Measurements from ENCODE around the gene IGFBP6. TPM values are rescaled to one million over a fixed set of nuclear protein-coding genes. Genes with fewer than 3 reads are reported as not detected.

IGFBP6 gene
- polyA plus RNA-seq, 1 donor from 2014 or later: not detected

DNA sequence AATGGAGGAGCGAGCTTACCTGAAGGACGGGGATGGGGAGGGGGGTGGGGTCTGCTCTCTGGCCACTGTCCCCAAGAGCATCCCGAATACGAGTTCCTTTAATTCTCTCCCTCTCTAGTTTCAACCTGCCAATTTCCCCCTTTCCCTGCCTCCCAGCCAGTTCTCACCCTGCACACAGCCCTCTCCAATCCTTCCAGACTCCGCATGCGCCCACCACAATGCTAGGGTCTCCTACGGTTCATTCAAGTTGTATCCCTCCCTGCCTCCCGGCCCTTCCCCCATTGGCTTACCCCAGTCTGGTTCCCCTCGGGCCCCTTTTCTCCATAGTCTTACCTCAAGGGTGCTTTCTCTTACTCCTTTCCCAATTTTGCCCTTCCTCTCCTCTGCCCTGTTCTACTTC, 708 bp upstream of the IGFBP6 start:
- H3K27ac ChIP-seq (ENCODE audit: low read length): no peak overlapping the region
- H3K9me3 ChIP-seq (ENCODE audit: low read length): no peaks in the 10 kb centered on the region
- TF ChIP-seq EZH2 (IDR thresholded peaks at IDR 0.05; ENCODE audit: borderline replicate concordance, insufficient read depth, low read length, poor library complexity, severe bottlenecking): no peak
- TF ChIP-seq, protein P1, sequence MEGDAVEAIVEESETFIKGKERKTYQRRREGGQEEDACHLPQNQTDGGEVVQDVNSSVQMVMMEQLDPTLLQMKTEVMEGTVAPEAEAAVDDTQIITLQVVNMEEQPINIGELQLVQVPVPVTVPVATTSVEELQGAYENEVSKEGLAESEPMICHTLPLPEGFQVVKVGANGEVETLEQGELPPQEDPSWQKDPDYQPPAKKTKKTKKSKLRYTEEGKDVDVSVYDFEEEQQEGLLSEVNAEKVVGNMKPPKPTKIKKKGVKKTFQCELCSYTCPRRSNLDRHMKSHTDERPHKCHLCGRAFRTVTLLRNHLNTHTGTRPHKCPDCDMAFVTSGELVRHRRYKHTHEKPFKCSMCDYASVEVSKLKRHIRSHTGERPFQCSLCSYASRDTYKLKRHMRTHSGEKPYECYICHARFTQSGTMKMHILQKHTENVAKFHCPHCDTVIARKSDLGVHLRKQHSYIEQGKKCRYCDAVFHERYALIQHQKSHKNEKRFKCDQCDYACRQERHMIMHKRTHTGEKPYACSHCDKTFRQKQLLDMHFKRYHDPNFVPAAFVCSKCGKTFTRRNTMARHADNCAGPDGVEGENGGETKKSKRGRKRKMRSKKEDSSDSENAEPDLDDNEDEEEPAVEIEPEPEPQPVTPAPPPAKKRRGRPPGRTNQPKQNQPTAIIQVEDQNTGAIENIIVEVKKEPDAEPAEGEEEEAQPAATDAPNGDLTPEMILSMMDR (IDR thresholded peaks at IDR 0.05; ENCODE audit: poor library complexity, severe bottlenecking): no peak
- TF ChIP-seq, protein P2, sequence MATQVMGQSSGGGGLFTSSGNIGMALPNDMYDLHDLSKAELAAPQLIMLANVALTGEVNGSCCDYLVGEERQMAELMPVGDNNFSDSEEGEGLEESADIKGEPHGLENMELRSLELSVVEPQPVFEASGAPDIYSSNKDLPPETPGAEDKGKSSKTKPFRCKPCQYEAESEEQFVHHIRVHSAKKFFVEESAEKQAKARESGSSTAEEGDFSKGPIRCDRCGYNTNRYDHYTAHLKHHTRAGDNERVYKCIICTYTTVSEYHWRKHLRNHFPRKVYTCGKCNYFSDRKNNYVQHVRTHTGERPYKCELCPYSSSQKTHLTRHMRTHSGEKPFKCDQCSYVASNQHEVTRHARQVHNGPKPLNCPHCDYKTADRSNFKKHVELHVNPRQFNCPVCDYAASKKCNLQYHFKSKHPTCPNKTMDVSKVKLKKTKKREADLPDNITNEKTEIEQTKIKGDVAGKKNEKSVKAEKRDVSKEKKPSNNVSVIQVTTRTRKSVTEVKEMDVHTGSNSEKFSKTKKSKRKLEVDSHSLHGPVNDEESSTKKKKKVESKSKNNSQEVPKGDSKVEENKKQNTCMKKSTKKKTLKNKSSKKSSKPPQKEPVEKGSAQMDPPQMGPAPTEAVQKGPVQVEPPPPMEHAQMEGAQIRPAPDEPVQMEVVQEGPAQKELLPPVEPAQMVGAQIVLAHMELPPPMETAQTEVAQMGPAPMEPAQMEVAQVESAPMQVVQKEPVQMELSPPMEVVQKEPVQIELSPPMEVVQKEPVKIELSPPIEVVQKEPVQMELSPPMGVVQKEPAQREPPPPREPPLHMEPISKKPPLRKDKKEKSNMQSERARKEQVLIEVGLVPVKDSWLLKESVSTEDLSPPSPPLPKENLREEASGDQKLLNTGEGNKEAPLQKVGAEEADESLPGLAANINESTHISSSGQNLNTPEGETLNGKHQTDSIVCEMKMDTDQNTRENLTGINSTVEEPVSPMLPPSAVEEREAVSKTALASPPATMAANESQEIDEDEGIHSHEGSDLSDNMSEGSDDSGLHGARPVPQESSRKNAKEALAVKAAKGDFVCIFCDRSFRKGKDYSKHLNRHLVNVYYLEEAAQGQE (IDR thresholded peaks at IDR 0.05; ENCODE audit: borderline replicate concordance): no peak
- no peak for TF ChIP-seq TAF1 (IDR thresholded peaks at IDR 0.05; ENCODE audit: low read depth)
- no peak for TF ChIP-seq MXI1 (conservative IDR thresholded peaks at IDR 0.05; ENCODE audit: poor library complexity, severe bottlenecking)
- no peak for TF ChIP-seq EP300 (conservative IDR thresholded peaks at IDR 0.05; ENCODE audit: poor library complexity, severe bottlenecking)
- TF ChIP-seq POLR2AphosphoS5 (IDR thresholded peaks at IDR 0.05): no peak
- no peak for TF ChIP-seq RAD21 (conservative IDR thresholded peaks at IDR 0.05)
- no peak for TF ChIP-seq SMC3 (conservative IDR thresholded peaks at IDR 0.05; ENCODE audit: poor library complexity)
- H3K4me2 ChIP-seq (ENCODE audit: low read length): no peak overlapping the region
- peaks cover 38% of the 10 kb centered on the region for H3K27me3 ChIP-seq (ENCODE audit: insufficient read depth, low read depth, low read length)
- H4K20me1 ChIP-seq (ENCODE audit: insufficient read depth): no peaks in the 10 kb centered on the region
- H3K9ac ChIP-seq (ENCODE audit: low read length): no peak overlapping the region
- H2AFZ ChIP-seq (ENCODE audit: low read depth, low read length): no peak overlapping the region
- H3K9me2 ChIP-seq (ENCODE audit: insufficient read depth, low read length): no peaks in the 10 kb centered on the region
- no peak overlapping the region for H3K4me3 ChIP-seq (ENCODE audit: low read length)
- no peaks in the 10 kb centered on the region for H3K36me3 ChIP-seq (ENCODE audit: insufficient read depth, low read length)
- H3F3A ChIP-seq (ENCODE audit: insufficient read depth, low read length, poor library complexity, severe bottlenecking): no peaks in the 10 kb centered on the region
- no peaks in the 10 kb centered on the region for H3K79me2 ChIP-seq (replicated peaks; ENCODE audit: insufficient read depth, low read length)

DNA sequence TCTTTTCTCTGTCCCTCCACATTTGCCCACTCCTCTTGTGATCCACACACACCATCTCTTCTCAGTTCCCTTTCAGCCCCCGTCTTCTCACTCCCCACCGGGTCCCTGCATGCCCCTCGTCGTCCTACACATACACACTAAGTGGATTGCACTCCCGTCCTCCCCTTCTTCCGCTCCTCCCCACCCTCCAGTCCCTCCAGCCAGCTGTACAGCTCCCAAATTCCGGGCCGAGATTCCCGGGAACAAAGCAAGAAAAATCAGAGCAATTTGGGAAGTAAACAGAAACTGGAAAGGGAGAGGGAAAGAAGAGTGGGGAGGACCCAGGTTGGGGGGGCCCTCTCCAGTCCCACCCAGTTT, 282 bp upstream of the IGFBP6 start:
- Histone ChIP-seq H3K4me3 (ENCODE audit: low read length) (peak overlapping the region; percentile 66), H3K4me2 (ENCODE audit: low read length) (no peak overlapping the region), H3K27ac (ENCODE audit: low read length) (no peak overlapping the region), H3F3A (ENCODE audit: insufficient read depth, low read length, poor library complexity, severe bottlenecking) (no peaks in the 10 kb centered on the region), H3K79me2 (replicated peaks; ENCODE audit: insufficient read depth, low read length) (no peaks in the 10 kb centered on the region), H3K9me2 (ENCODE audit: insufficient read depth, low read length) (no peaks in the 10 kb centered on the region), H2AFZ (ENCODE audit: low read depth, low read length) (no peak overlapping the region), H4K20me1 (ENCODE audit: insufficient read depth) (no peaks in the 10 kb centered on the region), H3K27me3 (ENCODE audit: insufficient read depth, low read depth, low read length) (peaks cover 38% of the 10 kb centered on the region), H3K36me3 (ENCODE audit: insufficient read depth, low read length) (no peaks in the 10 kb centered on the region), H3K9ac (ENCODE audit: low read length) (no peak overlapping the region), H3K9me3 (ENCODE audit: low read length) (no peaks in the 10 kb centered on the region)
- TF ChIP-seq POLR2AphosphoS5 (IDR thresholded peaks at IDR 0.05) (no peak), MXI1 (conservative IDR thresholded peaks at IDR 0.05; ENCODE audit: poor library complexity, severe bottlenecking) (no peak), TAF1 (IDR thresholded peaks at IDR 0.05; ENCODE audit: low read depth) (no peak), SMC3 (conservative IDR thresholded peaks at IDR 0.05; ENCODE audit: poor library complexity) (no peak), EZH2 (IDR thresholded peaks at IDR 0.05; ENCODE audit: borderline replicate concordance, insufficient read depth, low read length, poor library complexity, severe bottlenecking) (no peak), EP300 (conservative IDR thresholded peaks at IDR 0.05; ENCODE audit: poor library complexity, severe bottlenecking) (no peak), RAD21 (conservative IDR thresholded peaks at IDR 0.05) (no peak)
- TF ChIP-seq, protein P1 (IDR thresholded peaks at IDR 0.05; ENCODE audit: poor library complexity, severe bottlenecking): no peak
- TF ChIP-seq, protein P2 (IDR thresholded peaks at IDR 0.05; ENCODE audit: borderline replicate concordance): no peak

Data from neural cell (in vitro differentiated cells).